Endothelial cell of umbilical vein (primary cell): ENCODE measurements around the gene RBM33. TPM values are rescaled to one million over a fixed set of nuclear protein-coding genes. Genes with fewer than 3 reads are reported as not detected.

ENCODE experiments used
- BruUV-seq: library from RNA; stranded (reverse); fragments of 400-500 nt; replicated peaks from 2 replicates; lab custom pipeline; 2021; lab: Mats Ljungman, UMichigan
- CTCF ChIA-PET: fragments of 300-600, 350-600 bp; sonication (Branson Sonifier 250); formaldehyde crosslinking; loops from one replicate; lab custom pipeline; 2021; ENCODE audit warnings: antibody characterized with exemption, inconsistent platforms; lab: Charles Lee
- POLR2A ChIA-PET: fragments of 300-600, 350-600 bp; sonication (Branson Sonifier 250); formaldehyde crosslinking; loops from one replicate; lab custom pipeline; 2021; ENCODE audit warnings: antibody characterized with exemption, inconsistent platforms; lab: Charles Lee
- DNase-seq: peaks from one replicate; pipeline ENCODE4 v3.0.0-alpha.2; 2011; ENCODE audit warnings: low read depth, low spot score
- FAIRE-seq: peaks from 2 replicates; lab custom pipeline; 2011; peaks lifted over from hg19 to GRCh38; lab: Jason Lieb, UNC
- H2AFZ ChIP-seq: 2 replicates; pipeline ENCODE4 v1.6.0; 2012; ENCODE audit warnings: low read depth, low read length, control low read depth, inconsistent platforms
- H3K27ac ChIP-seq: 2 replicates; pipeline ENCODE4 v1.5.1; 2011; ENCODE audit warnings: low read depth, mild to moderate bottlenecking, control low read depth, low read length, moderate library complexity; ENCODE audit not compliant: insufficient read depth
- H3K27me3 ChIP-seq, 2 experiments: 2 replicates each; pipeline versions ENCODE4 v1.6.0 to v1.6.1; 2011; ENCODE audit warnings: low read length in 2 of 2, mixed read lengths in 1 of 2; ENCODE audit not compliant: control insufficient read depth in 2 of 2, insufficient read depth in 2 of 2
- H3K36me3 ChIP-seq, 2 experiments: 2 replicates in 1 of 2; 3 replicates in 1 of 2; pipeline ENCODE4 v1.5.1; 2011; ENCODE audit warnings: low read length in 2 of 2, mild to moderate bottlenecking in 1 of 2, moderate library complexity in 1 of 2; ENCODE audit not compliant: control insufficient read depth in 2 of 2, insufficient read depth in 2 of 2; ENCODE audit errors: extremely low read depth in 1 of 2
- H3K4me1 ChIP-seq: 3 replicates; pipeline ENCODE4 v1.5.1; 2011; ENCODE audit warnings: mild to moderate bottlenecking, low read length; ENCODE audit not compliant: control insufficient read depth, insufficient read depth; ENCODE audit errors: extremely low read depth
- H3K4me2 ChIP-seq: 2 replicates; pipeline ENCODE4 v1.6.1; 2011; ENCODE audit warnings: low read length, control low read depth, mixed read lengths; ENCODE audit not compliant: insufficient read depth
- H3K4me3 ChIP-seq, 3 experiments: fragments of 200-600 bp in 1 of 3; sonication (generic), shearing (Covaris generic) in 1 of 3; replicated peaks in 1 of 3; 2 replicates each; pipeline ENCODE4 v1.5.1; 2011 to 2016; ENCODE audit warnings: control low read depth in 3 of 3, low read length in 3 of 3, mild to moderate bottlenecking in 2 of 3, inconsistent platforms in 1 of 3, low read depth in 1 of 3, moderate library complexity in 1 of 3; ENCODE audit not compliant: insufficient read depth in 1 of 3
- H3K79me2 ChIP-seq: 2 replicates; pipeline ENCODE4 v1.6.0; 2012; ENCODE audit warnings: low read length, inconsistent platforms; ENCODE audit not compliant: control insufficient read depth, insufficient read depth
- H3K9ac ChIP-seq: replicated peaks from 2 replicates; pipeline ENCODE3; 2011; ENCODE audit warnings: low read length, control low read depth; ENCODE audit not compliant: insufficient read depth; ENCODE audit errors: extremely low read depth
- H3K9me1 ChIP-seq: replicated peaks from 3 replicates; pipeline ENCODE4 v1.6.0; 2011; ENCODE audit warnings: mild to moderate bottlenecking, low read length; ENCODE audit not compliant: control insufficient read depth, insufficient read depth; ENCODE audit errors: extremely low read depth
- H3K9me3 ChIP-seq: replicated peaks from 2 replicates; pipeline ENCODE4 v1.5.1; 2012; ENCODE audit warnings: low read length, inconsistent platforms; ENCODE audit not compliant: control insufficient read depth, insufficient read depth
- H4K20me1 ChIP-seq: replicated peaks from 2 replicates; pipeline ENCODE3; 2011; ENCODE audit warnings: mild to moderate bottlenecking, low read length; ENCODE audit not compliant: control insufficient read depth, insufficient read depth; ENCODE audit errors: extremely low read depth
- EZH2 ChIP-seq: IDR thresholded peaks from 2 replicates; pipeline ENCODE4 v1.6.1; 2012; ENCODE audit warnings: borderline replicate concordance, low read depth, mild to moderate bottlenecking, moderate library complexity, low read length, inconsistent platforms; ENCODE audit not compliant: severe bottlenecking
- GATA2 ChIP-seq: IDR thresholded peaks from 2 replicates; pipeline ENCODE4 v1.7.0; 2011; ENCODE audit warnings: low read depth, mild to moderate bottlenecking, moderate library complexity, mixed read lengths, low read length; ENCODE audit not compliant: insufficient read length, insufficient read depth
- JUN ChIP-seq: IDR thresholded peaks from 2 replicates; pipeline ENCODE4 v1.6.1; 2011; ENCODE audit warnings: borderline replicate concordance, low read depth; ENCODE audit not compliant: insufficient read length, insufficient read depth
- MYC ChIP-seq: IDR thresholded peaks from one replicate; pipeline ENCODE4 v1.6.1; 2011; ENCODE audit warnings: mild to moderate bottlenecking, low read depth, low read length
- POLR2A ChIP-seq: IDR thresholded peaks from 2 replicates; pipeline ENCODE4 v1.6.1; 2012; ENCODE audit warnings: low read depth, mild to moderate bottlenecking, control low read depth, low read length
- POLR2AphosphoS5 ChIP-seq: IDR thresholded peaks from 2 replicates; pipeline ENCODE4 v1.6.1; 2012; ENCODE audit warnings: low read depth, mild to moderate bottlenecking, control low read depth, low read length, moderate library complexity; ENCODE audit not compliant: insufficient read depth
- dilution Hi-C: fragments of 300-500 bp; cut with MboI; formaldehyde crosslinking; loops from one replicate; pipeline ENCODE4 v1.15.0; 2019; ENCODE audit warnings: low sequenced_read_pairs; ENCODE audit not compliant: extremely low pct_ligation_motif_present
- intact Hi-C: fragments of 100-400 bp; cut with micrococcal nuclease; formaldehyde crosslinking; loops from one replicate; pipeline ENCODE4 v1.10.0; 2022
- polyA plus RNA-seq, 4 experiments: library from polyadenylated mRNA; depleted of rRNA in 3 of 4; stranded (reverse) in 3 of 4; unstranded in 1 of 4; fragments of >200 nt; gene quantifications; 2 replicates each; pipeline versions ENCODE4 v1.2.1 to v1.2.3, GENCODE V29; 2011 to 2012; ENCODE audit warnings: missing spikeins in 1 of 4
- total RNA-seq: library from RNA; stranded (reverse); gene quantifications from 2 replicates; pipeline ENCODE4 v1.2.3, GENCODE V29; 2021
- TF ChIP-seq, protein P1 (sequence below): IDR thresholded peaks from 2 replicates; pipeline ENCODE4 v1.6.1; 2011; ENCODE audit not compliant: insufficient read depth, insufficient read length
- TF ChIP-seq, protein P2 (sequence below), 2 donors: IDR thresholded peaks; 1 replicate in 1 of 2; 2 replicates in 1 of 2; pipeline ENCODE4 v1.5.1; 2011; ENCODE audit warnings: low read length in 2 of 2, mild to moderate bottlenecking in 2 of 2, moderate library complexity in 2 of 2, control low read depth in 1 of 2, inconsistent platforms in 1 of 2, low read depth in 1 of 2; ENCODE audit not compliant: insufficient read depth in 1 of 2; ENCODE audit errors: extremely low read depth in 1 of 2

The RBM33 gene
- total and polyA plus RNA-seq, 2 donors (not counting 3 experiments of a cell fraction or from before 2014, with no cell fraction given): 16.2 to 68.2 TPM

DNA sequence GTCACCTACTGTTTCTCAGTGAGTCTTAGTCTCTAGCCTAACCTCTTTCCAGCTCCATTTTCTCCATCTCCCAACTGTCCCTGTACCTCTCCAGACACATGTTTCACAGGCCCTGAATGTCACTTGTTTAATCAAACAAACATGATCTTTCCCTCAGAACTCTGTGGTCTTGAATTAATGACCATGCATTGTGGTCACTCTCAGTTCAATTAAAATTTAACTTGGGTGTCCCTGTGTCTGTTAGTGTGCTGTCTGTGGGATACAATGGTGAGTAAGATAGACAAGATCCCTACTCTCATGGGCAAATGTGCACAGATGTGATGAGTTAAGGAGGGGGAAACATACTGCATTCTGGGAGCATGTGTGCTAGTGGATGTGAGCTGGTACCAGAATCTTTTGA lies 65.0 kb downstream of the RBM33 start:
- DNase-seq (no peak), FAIRE-seq (no peak)
- TF ChIP-seq POLR2A (no peak), JUN (no peak), MYC (no peak), POLR2AphosphoS5 (no peak), EZH2 (no peak), GATA2 (no peak)
- TF ChIP-seq, protein P1, sequence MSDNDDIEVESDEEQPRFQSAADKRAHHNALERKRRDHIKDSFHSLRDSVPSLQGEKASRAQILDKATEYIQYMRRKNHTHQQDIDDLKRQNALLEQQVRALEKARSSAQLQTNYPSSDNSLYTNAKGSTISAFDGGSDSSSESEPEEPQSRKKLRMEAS: no peak
- TF ChIP-seq, protein P2, sequence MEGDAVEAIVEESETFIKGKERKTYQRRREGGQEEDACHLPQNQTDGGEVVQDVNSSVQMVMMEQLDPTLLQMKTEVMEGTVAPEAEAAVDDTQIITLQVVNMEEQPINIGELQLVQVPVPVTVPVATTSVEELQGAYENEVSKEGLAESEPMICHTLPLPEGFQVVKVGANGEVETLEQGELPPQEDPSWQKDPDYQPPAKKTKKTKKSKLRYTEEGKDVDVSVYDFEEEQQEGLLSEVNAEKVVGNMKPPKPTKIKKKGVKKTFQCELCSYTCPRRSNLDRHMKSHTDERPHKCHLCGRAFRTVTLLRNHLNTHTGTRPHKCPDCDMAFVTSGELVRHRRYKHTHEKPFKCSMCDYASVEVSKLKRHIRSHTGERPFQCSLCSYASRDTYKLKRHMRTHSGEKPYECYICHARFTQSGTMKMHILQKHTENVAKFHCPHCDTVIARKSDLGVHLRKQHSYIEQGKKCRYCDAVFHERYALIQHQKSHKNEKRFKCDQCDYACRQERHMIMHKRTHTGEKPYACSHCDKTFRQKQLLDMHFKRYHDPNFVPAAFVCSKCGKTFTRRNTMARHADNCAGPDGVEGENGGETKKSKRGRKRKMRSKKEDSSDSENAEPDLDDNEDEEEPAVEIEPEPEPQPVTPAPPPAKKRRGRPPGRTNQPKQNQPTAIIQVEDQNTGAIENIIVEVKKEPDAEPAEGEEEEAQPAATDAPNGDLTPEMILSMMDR (IDR thresholded peaks at IDR 0.05; ENCODE audit: extremely low read depth in 1 of 2, insufficient read depth in 1 of 2, low read depth in 1 of 2, low read length in 2 of 2): no peak
- Histone ChIP-seq H3K4me2 (no peak overlapping the region), H3K9ac (no peak overlapping the region), H3K79me2 (peaks cover 43% of the 10 kb centered on the region), H4K20me1 (peaks cover 3% of the 10 kb centered on the region), H2AFZ (no peak overlapping the region), H3K4me1 (no peaks in the 10 kb centered on the region), H3K4me3 (no peak overlapping the region), H3K9me1 (no peaks in the 10 kb centered on the region), H3K36me3 (peaks cover 15 to 19% of the 10 kb centered on the region in 2 experiments), H3K27ac (no peak overlapping the region), H3K27me3 (no peaks in the 10 kb centered on the region), H3K9me3 (no peaks in the 10 kb centered on the region)
- no TSS peak for BruUV-seq
- ChIA-PET POLR2A (no interaction called here), CTCF (interaction anchor here (0.8 to 1.0 kb wide), 2 partner anchors 11 to 31 kb away, joined by 3 read pairs; no protein-coding TSS in a partner anchor)
- dilution Hi-C loops (no loop called here), intact Hi-C loops (no loop called here)
